RPMI7951 (cell line): ENCODE measurements around the gene SNRNP27. TPM values are rescaled to one million over a fixed set of nuclear protein-coding genes. Genes with fewer than 3 reads are reported as not detected.

ENCODE experiments used
- DNase-seq: peaks from one replicate; pipeline ENCODE4 v3.0.0-alpha.2; 2012; ENCODE audit warnings: low read depth
- total RNA-seq: library from RNA; depleted of rRNA; stranded (reverse); fragments of >200 nt; shearing (Covaris generic); gene quantifications from 2 replicates; pipeline ENCODE4 v1.2.3, GENCODE V29; 2014

Gene SNRNP27
- total RNA-seq, 1 experiment from 2014 or later: 89.3 TPM

GRCh38 chr2:69916106-69916505, 22.4 kb downstream of the SNRNP27 start:
- no peak for DNase-seq

- DNase-seq: peak; percentile 67
Observed at GRCh38 chr2:69917852-69918251, 24.1 kb downstream of the SNRNP27 start.

- no peak for DNase-seq
Observed at GRCh38 chr2:69918401-69918800, 24.6 kb downstream of the SNRNP27 start.

- no peak for DNase-seq
Observed at GRCh38 chr2:69923116-69923515, 29.4 kb downstream of the SNRNP27 start.

GRCh38 chr2:69926849-69927515, 33.2 kb downstream of the SNRNP27 start:
- DNase-seq: no peak

- no peak for DNase-seq
Observed at GRCh38 chr2:69931832-69932595, 38.3 kb downstream of the SNRNP27 start.

DNA sequence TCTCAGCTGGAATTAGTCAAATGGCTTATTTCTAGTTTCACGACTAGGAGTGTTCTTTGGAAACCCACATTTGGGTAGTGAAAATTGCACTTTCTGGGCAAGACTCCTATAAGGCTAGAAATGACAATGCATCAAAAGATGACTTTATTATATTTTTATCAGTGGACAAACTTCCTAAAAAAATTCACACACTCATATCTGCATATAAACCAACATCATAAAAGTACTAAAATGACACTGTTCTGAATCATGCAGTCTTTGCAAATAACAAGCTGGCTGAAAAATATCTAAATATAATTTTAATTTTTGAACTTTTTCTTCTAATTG, 38.8 kb downstream of the SNRNP27 start:
- DNase-seq: no peak

- no peak for DNase-seq
Observed at GRCh38 chr2:69933254-69933828, 39.6 kb downstream of the SNRNP27 start.

- peak; percentile 70 for DNase-seq
Observed at GRCh38 chr2:69933839-69934613, 40.3 kb downstream of the SNRNP27 start.

- DNase-seq: no peak
Observed at GRCh38 chr2:69934614-69934908, 40.8 kb downstream of the SNRNP27 start.

DNA sequence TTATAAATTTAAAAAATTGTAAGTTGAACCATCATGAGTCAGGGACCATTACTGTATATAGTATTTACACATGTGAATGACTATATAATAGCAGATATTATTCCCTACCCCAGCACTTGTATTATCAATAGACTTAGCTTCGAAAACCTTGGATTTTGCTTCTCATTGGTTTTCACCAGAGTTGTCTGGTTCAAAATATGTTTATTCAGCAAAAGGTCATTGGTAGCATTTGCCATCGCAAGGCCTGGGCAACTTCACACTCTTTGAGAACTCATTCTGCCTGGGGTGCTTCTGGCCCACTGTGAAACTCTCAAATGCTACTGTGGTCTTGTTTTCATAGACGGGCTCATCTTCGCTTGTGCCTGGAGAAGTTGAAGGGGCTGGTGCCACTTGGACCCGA, 41.3 kb downstream of the SNRNP27 start:
- DNase-seq: no peak

DNA sequence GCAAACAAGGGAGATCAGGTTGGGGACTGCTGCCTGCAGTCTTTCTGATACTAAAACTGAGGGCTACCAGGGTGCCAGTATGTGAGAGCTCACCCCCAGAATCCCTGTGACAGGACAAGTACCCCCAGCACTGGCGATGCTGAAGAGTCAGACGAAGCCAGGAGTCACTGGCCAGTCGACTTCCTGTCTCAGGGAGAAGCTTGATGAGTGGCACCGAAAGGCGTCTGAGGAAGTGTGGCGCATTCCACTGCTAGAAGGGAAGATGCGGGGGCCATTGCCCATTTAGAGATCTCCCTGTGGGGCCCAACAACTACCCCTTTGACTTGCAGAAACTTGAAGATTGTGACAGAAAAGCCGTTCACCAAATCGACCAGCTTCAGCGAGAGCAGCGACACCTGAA, 43.1 kb downstream of the SNRNP27 start:
- DNase-seq: no peak

- no peak for DNase-seq
Observed at GRCh38 chr2:69937968-69938367, 44.2 kb downstream of the SNRNP27 start.

DNA sequence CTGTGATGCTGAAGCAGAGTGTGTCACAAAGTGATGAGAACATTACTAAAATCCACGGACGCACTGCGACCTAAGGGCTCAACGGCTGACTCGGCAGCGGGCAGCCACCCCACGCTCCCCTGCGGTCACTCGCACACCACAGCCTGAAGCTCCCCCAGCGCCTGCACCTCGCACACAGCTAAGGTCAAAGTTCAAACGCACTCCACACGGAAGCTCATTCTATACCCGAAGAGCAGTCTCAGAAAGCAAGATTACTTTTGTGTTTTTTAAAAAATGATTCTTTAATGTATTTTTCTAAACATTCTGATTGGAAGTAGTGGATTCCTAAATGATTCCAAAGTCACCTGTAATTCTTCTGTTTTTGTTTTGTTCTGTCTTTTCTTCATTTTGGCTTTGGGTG, 46.0 kb downstream of the SNRNP27 start:
- no peak for DNase-seq

- no peak for DNase-seq
Observed at GRCh38 chr2:69940691-69941090, 46.9 kb downstream of the SNRNP27 start.

DNA sequence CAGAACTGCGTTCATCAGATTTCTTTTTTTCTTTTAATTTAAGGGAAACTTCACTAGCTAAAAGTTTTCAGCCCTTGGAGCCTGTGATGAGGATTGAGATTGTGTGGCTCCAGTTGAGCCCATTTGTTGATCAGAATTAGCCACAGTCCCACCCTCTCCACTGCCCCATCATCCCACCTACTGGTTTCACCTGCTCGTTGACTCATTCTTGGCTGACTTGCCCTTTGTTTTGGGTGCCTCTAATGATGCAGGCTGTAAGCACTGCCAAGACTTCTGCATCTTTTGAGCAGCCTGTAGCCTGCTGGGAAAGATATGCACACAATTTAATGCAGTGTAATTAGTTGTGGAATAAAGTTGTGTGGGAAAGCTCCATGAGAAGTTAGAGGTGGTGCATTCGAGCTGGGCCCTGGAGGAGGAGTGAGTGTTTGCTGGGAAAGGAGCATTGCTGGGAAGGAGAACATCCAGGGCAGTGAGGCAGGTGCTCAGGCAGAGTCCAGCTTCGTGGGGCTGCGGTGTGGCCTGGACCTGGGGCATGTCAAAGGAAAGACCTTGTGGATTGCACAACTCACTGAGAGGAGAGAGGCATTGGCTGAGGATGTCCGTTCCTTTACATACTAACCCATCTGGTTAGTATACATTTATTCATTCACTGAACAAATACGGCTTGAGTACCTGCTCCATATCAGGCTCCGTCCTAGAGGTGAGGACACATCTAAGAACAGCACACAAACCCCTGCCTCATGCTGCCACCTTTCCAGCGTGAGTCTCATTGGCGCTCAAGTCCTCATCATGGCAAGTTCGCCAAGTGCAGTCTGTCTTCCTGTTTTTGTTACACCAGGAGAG, 49.5 kb downstream of the SNRNP27 start:
- no peak for DNase-seq

DNA sequence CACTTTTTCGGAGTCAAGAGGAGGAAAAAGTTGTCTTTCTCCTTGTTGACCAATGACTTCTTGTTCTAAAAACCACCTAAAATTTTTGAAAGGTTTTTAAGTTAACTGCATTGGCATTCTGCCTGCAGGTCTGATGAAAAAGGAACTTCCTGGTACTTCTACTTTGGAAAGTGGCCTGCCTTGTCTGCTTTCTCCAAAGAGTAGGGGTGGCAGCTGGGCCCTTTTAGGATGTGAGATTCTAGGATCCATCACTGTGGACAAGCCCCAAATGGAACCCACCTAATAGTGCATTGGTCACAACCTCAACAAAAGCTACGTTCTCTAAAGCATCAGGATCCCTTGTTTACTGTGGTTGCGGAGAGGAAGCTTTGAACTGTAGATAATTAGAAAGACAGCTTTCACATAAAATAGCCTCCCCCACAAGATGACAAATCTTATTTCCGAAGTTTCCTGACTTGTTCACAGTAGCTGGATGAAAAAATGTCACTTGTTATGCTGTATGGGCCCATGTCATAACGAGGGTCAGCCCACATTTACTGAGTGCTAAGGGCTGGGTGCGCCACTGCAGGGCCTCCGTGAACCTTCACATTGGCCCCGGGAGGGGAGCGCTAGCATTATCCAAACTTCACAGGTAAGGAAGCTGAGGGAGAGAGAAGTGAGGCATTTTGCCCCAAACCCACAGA, 50.2 kb downstream of the SNRNP27 start:
- DNase-seq: no peak

- DNase-seq: no peak
Observed at GRCh38 chr2:69944756-69945155, 51.0 kb downstream of the SNRNP27 start.

DNA sequence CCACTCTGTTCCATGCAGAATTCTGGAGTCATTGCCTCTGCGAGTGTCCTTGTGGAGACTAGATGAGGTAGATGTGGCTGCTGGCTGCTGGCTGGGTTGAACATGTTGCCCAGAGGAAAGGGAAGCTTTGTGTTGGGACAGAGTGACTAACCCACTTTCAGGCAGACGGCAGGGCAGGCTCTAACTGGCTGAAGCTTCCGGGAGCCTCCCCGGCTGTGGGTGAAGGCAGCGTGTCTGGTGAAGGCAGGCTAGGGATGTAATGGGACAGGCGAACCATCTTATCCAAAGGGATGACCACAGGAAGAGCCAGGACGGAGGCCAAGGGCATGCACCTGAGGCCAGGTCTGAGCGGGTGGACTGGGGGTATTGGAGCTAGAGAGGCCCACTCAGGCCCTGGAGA, 51.7 kb downstream of the SNRNP27 start:
- DNase-seq: no peak

DNA sequence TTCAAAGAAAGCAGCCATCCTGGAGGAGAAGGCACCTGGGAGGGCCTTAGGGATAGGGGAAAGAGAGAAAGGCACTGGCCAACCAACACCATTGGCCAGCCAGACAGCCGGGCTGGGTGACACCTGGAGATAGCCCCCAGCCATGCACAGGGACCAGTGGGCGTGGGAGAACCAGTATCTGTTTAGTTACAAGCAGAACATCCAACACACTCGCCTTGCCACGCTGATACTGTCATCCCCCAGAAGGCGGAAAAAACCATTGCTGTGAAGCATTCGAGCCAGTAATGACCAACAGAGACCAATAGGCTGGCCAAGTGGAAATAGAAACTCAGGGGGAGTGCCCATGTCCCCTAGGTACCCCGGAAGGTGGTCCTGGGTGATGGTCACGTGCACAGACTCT, 52.2 kb downstream of the SNRNP27 start:
- DNase-seq: no peak
